T-helper 2 cell (primary cell): ENCODE measurements around the gene CMYA5.
"Not testable (repeated sequence)": the region's sequence is repeated elsewhere in the genome, so short reads cannot be mapped to it uniquely, and the experiment has no call there.

Experiments used
- DNase-seq, 5 experiments: peaks; one replicate each; pipeline versions ENCODE4 v3.0.0 to v3.0.0-alpha.2; 2012 to 2022

Gene CMYA5

DNA sequence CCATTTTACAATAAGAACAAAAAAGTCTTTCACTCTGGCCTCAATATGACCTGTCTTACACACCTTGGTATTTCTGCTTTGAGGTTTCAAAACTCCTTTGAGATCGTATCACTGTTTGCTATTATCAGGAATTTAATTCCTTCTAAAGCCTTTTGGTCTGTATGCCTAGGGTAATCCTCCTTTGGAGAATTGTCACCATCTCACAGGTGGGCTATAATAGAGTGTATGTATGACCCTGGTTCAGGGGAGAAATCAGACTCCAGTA lies 13.7 kb downstream of the CMYA5 start:
- no peak for DNase-seq

- no peak for DNase-seq
Observed at GRCh38 chr5:79704553-79704952, 14.9 kb downstream of the CMYA5 start.

GRCh38 chr5:79705632-79706031 lies 16.0 kb downstream of the CMYA5 start:
- no peak for DNase-seq

GRCh38 chr5:79706317-79706716 lies 16.7 kb downstream of the CMYA5 start:
- DNase-seq = not testable (repeated sequence)

DNA sequence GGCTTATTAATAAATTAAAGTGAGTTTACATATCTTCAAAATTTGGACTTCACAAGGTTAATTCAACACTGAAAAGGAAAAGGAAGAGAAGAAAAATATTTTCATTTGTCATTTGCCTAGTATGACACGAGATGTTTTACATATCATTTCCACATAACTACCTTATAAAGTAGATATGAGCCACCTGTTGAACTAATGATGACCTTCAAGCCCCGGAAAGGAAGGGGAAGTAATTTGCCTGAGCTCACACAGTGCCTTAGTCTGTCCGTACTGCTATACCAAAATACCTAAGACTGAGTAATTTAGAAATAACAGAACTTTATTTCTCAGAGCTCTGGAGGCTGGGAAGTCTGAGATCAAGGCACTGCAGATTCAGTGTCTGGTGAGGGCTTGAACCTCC lies 17.9 kb downstream of the CMYA5 start:
- no peak for DNase-seq

- no peak for DNase-seq
Observed at GRCh38 chr5:79712741-79713140, 23.1 kb downstream of the CMYA5 start.

DNA sequence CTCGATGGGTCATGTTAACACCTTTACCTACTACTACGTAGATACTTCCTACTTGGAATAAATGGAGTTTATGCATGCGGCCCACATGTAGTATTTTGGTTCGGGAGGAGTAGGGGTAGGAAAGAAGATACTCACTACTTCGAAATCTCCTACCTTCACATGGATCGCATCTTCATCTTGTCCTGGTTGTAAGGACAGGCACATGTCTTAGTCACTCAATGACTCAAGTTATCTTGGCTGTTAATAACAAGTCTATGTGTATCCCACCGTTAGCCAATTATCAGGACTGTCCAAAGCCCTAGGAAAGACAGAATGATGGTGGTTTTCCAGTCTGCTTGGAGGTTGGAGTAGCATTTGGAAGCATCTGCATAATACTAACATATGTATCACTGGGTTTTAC lies 24.1 kb downstream of the CMYA5 start:
- DNase-seq = no peak

- no peak for DNase-seq
Observed at GRCh38 chr5:79716839-79717238, 27.2 kb downstream of the CMYA5 start.

DNA sequence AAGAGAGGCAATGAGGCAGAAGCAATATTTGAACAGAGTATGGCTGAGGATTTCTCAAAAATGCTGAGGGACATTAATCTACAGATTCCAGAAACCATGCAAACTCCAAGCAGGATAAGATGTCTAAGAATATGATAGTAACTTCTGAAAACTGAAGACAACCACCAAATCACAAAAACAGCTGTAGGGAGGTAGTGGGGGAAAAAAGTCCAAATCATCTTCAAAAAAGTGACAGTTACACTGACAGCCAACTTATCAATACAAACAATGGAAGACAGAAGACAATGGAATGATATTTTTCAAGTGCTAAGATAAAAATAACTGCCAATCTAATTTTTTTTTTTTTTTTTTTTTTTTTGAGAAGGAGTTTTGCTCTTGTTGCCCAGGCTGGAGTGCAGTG lies 30.5 kb downstream of the CMYA5 start:
- DNase-seq = no peak

GRCh38 chr5:79727451-79728355 lies 38.1 kb downstream of the CMYA5 start:
- no peak for DNase-seq

DNA sequence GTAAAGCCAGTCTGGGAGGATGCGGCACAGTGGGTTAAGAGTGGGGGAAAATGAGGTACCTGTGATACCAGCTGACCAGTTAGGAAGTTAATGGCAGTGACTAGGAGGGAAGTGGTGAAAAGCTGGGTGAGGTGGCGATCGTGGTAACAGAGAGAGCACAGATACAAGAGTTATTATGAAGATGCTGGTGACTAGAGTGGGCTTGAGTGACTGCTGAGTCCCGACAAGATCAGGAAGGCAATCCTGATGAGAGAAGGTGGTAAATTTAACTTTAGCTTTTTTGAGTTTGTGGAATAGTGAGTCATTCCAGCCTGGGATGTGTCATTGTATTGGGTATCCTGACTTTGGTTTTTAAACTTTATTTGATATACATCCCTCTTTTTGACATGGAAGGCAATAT lies 38.8 kb downstream of the CMYA5 start:
- peak in 1 of 5 experiments; percentile 8 for DNase-seq

- no peak for DNase-seq
Observed at GRCh38 chr5:79729679-79730078, 40.0 kb downstream of the CMYA5 start.

- DNase-seq = no peak
Observed at GRCh38 chr5:79730564-79730963, 40.9 kb downstream of the CMYA5 start.

- no peak for DNase-seq
Observed at GRCh38 chr5:79731775-79732174, 42.1 kb downstream of the CMYA5 start.

DNA sequence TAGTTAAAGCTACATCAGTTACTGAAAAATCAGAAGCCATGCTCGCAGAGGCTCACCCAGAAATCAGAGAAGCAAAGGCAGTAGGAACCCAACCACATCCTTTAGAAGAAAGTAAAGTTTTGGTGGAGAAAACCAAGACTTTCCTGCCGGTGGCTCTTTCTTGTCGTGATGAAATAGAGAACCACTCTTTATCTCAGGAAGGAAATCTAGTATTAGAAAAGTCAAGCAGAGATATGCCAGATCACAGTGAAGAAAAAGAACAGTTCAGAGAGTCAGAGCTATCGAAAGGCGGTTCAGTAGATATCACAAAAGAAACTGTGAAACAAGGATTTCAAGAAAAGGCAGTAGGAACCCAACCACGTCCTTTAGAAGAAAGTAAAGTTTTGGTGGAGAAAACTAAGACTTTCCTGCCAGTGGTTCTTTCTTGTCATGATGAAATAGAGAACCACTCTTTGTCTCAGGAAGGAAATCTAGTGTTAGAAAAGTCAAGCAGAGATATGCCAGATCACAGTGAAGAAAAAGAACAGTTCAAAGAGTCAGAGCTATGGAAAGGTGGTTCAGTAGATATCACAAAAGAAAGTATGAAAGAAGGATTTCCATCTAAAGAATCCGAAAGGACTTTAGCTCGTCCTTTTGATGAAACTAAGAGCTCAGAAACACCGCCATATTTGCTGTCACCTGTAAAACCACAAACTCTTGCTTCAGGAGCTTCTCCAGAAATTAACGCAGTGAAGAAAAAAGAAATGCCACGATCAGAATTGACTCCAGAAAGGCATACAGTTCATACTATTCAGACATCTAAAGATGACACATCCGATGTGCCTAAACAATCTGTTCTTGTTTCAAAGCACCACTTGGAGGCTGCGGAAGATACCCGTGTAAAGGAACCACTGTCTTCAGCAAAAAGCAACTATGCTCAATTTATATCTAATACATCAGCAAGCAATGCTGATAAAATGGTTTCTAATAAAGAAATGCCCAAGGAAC lies 47.2 kb downstream of the CMYA5 start:
- DNase-seq = peak in 1 of 5 experiments; percentile 78

- DNase-seq = no peak
Observed at GRCh38 chr5:79738349-79738748, 48.7 kb downstream of the CMYA5 start.

DNA sequence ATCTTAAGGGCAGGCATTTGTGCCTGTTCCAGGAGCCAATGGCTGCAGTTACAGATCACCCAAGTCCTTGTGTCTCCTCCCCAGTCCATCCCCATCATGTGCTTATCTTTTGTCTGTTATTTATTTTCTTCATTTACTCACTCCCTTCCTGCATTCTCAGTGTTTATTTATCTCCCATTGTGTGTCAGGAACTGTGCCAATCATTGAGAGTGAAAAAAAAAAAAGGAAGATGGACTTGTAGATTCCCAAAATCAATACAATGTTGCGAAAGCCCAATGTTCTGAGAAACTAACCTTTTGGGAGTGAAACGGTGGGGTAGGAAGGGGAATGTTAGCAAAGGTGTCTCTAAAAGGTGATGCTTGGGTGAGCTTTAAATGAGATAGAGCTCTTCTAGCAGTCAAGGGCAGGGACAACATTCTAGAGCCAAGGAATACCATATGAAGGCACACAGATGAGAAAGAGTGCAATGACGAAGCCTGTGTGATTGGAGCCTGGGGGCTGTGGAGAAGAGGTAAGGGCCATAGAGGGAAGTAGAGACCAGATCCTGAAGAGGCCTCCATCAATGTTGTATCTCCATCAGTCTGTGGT lies 53.0 kb downstream of the CMYA5 start:
- no peak for DNase-seq

- no peak for DNase-seq
Observed at GRCh38 chr5:79743846-79744605, 54.4 kb downstream of the CMYA5 start.

DNA sequence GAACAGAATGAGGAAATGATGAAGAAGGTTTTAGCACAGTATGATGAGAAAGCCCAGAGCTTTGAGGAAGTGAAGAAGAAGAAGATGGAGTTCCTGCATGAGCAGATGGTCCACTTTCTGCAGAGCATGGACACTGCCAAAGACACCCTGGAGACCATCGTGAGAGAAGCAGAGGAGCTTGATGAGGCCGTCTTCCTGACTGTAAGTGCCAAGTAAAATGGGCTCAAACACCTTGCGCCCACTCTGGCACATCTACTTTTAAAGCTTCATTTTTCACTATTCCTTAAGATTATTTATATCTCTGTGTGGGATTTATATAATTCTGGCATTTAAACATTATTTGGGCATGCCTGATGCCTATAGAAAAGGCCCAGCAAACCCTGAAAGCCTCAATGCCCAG lies 55.6 kb downstream of the CMYA5 start:
- DNase-seq = no peak

GRCh38 chr5:79746642-79747569 lies 57.3 kb downstream of the CMYA5 start:
- DNase-seq = no peak
